22Rv1 (cell line): ENCODE results near the gene PTGES.

Experiments used
- CTCF ChIP-seq: fragments of 450-650 bp; IDR thresholded peaks from 2 replicates; pipeline ENCODE4 v1.5.1; 2017; ENCODE audit warnings: mild to moderate bottlenecking
- ZFX ChIP-seq: fragments of 450-650 bp; IDR thresholded peaks from 2 replicates; pipeline ENCODE4 v1.6.1; 2017; ENCODE audit warnings: antibody characterized with exemption, borderline replicate concordance

- TF ChIP-seq CTCF = no peak
- TF ChIP-seq ZFX = no peak
These were observed 10.4 kb upstream of the PTGES start for GRCh38 chr9:129762985-129763926.
